Measurements from ENCODE around the gene SMOC2. TPM values are rescaled to one million over a fixed set of nuclear protein-coding genes. Genes with fewer than 3 reads are reported as not detected.

SMOC2 gene
- total RNA-seq, 1 donor from 2014 or later, result not detected

DNA sequence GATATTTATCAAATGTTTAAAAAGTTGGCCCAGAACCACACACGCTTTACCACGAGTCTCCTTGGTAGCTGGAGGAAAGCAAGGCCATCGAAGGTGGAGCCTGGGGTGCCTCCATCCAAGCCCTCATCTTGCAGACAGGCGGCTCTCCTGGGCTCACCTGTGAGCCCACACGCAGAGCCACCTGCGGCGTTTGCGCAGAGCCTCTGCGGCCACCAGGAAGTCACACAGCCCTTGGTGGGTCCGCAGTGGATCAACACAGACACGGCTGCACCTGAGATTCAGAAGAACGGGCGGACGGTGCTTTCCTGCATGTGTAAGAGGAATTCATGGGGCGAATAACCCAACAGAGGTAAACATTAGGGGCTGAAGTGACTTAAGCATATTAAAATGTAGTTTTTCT is 24.5 kb upstream of the SMOC2 start:
- H3K36me3 ChIP-seq (ENCODE audit: control insufficient read depth, insufficient read depth, low read length), result no peaks in the 10 kb centered on the region
- TF ChIP-seq, protein P1, sequence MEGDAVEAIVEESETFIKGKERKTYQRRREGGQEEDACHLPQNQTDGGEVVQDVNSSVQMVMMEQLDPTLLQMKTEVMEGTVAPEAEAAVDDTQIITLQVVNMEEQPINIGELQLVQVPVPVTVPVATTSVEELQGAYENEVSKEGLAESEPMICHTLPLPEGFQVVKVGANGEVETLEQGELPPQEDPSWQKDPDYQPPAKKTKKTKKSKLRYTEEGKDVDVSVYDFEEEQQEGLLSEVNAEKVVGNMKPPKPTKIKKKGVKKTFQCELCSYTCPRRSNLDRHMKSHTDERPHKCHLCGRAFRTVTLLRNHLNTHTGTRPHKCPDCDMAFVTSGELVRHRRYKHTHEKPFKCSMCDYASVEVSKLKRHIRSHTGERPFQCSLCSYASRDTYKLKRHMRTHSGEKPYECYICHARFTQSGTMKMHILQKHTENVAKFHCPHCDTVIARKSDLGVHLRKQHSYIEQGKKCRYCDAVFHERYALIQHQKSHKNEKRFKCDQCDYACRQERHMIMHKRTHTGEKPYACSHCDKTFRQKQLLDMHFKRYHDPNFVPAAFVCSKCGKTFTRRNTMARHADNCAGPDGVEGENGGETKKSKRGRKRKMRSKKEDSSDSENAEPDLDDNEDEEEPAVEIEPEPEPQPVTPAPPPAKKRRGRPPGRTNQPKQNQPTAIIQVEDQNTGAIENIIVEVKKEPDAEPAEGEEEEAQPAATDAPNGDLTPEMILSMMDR (IDR thresholded peaks at IDR 0.05; ENCODE audit: insufficient read depth, low read length, poor library complexity, severe bottlenecking), result no peak
- no peak overlapping the region for H3K4me3 ChIP-seq (ENCODE audit: low read depth, low read length)
- no peak for DNase-seq (ENCODE audit: low read depth)
- H3K27me3 ChIP-seq (ENCODE audit: control insufficient read depth, insufficient read depth, low read length), result peaks cover 22% of the 10 kb centered on the region

DNA sequence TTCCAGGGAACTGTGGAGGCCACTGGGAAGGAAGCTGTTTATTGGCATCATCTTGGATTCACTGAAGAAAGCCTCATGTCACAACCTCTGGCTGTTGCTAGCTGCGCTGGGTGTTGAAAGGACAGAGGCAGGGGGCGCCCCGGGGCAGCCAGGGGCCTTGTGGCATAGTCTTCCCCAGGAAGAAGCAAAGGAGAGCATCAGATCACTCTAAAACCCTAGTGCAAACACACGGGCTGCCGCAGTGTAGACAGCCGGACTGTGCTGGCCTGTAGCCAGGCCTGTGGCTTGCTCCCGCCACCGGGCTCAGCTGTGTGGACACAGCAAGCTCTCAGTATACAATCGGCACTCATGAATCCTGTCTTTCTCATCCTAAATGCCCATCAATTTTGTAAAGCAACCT is 23.8 kb upstream of the SMOC2 start:
- TF ChIP-seq, protein P1 (IDR thresholded peaks at IDR 0.05; ENCODE audit: insufficient read depth, low read length, poor library complexity, severe bottlenecking), result no peak
- H3K36me3 ChIP-seq (ENCODE audit: control insufficient read depth, insufficient read depth, low read length), result no peaks in the 10 kb centered on the region
- H3K27me3 ChIP-seq (ENCODE audit: control insufficient read depth, insufficient read depth, low read length), result peaks cover 22% of the 10 kb centered on the region
- H3K4me3 ChIP-seq (ENCODE audit: low read depth, low read length), result no peak overlapping the region
- no peak for DNase-seq (ENCODE audit: low read depth)

DNA sequence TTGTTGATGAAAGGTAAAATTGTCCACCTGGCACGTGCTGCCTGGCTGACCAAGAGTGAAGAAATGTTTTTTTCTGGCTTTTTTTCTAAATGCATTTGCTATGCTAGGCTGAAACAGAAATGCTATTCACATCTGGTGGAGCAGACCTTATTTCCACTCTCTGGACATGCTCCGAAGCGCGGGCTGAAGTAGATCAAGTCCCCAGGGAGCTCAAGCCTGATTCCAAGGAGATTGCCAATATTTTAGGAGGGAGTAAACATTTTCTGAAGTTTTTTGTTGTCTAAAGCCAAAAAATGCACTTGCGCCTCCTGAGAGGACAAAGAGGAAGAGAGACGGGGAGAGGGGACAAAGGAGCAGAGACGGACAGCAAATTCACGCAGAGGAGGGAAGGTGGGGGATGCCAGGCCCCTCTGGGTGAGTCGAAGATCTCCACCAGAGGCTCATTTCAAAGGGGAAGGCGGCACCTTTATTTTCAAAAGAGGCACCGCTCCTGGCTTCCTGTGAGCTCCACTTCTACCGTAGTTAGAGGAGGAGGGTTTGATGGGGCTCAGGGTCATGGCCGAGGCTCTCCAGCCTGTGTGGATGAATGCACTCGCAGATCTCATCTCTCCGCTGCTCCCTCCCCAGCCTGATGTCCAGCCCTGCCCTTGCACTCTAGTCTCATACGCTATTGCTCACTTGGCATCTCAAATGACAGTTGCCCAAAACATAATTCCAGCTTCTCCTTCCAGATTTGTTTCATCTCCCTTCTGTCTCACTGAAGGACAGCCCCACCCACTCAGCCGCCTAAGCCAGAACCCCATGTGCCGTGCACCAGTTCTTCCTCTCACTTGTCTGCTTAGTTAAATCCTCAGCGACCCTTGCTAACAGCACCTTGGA is 23.1 kb upstream of the SMOC2 start:
- TF ChIP-seq, protein P1 (IDR thresholded peaks at IDR 0.05; ENCODE audit: insufficient read depth, low read length, poor library complexity, severe bottlenecking), result no peak

DNA sequence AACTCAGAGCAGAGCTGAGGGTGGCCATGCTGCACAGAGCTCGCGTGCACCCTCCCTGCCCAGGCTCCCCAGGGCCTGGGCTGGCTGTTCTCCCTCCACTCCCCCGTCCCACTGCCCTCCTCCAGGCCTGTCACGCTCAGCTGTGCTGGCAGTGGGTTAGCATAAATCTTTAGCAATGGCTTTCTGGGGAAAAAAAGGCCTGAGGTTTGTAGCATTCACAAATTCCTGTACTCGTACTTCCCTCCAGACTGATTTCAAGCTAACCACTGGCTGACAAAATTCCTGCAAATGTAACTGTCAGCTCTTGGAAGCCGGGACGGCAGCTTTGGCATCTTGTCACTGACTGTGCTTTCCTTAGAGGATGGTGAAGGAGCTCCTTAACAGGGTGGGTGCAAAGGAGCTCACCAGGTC is 22.3 kb upstream of the SMOC2 start:
- TF ChIP-seq, protein P1 (IDR thresholded peaks at IDR 0.05; ENCODE audit: insufficient read depth, low read length, poor library complexity, severe bottlenecking), result no peak
- Histone ChIP-seq H3K36me3 (ENCODE audit: control insufficient read depth, insufficient read depth, low read length) (no peaks in the 10 kb centered on the region), H3K27me3 (ENCODE audit: control insufficient read depth, insufficient read depth, low read length) (peaks cover 22% of the 10 kb centered on the region), H3K4me3 (ENCODE audit: low read depth, low read length) (no peak overlapping the region)
- DNase-seq (ENCODE audit: low read depth), result no peak

More for the DNA sequence above, 23.1 kb upstream of the SMOC2 start:
- H3K27me3 ChIP-seq (ENCODE audit: control insufficient read depth, insufficient read depth, low read length), result peaks cover 22% of the 10 kb centered on the region
- H3K4me3 ChIP-seq (ENCODE audit: low read depth, low read length), result no peak overlapping the region
- H3K36me3 ChIP-seq (ENCODE audit: control insufficient read depth, insufficient read depth, low read length), result no peaks in the 10 kb centered on the region
- no peak for DNase-seq (ENCODE audit: low read depth)

DNA sequence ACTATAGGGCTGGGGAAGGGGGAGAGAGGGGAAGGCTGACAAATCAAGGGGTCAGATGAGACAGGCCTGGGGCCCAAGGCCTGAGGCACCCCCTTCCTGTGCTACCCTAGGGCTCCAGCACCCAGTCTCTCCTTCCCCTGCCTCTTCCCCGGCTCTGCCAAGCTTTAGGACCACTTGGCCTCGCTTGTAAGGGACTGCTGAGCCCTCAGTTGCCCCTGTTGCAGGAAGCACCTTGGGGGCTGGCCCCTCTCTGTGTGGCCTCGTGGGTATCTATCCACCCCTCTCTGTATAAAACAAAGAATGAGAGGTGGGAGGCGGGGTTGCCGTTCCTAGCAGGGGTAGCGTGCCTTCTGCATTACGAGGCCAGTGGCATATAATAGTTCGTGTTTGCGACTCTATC is 21.4 kb upstream of the SMOC2 start:
- TF ChIP-seq, protein P1 (IDR thresholded peaks at IDR 0.05; ENCODE audit: insufficient read depth, low read length, poor library complexity, severe bottlenecking), result no peak
- Histone ChIP-seq H3K27me3 (ENCODE audit: control insufficient read depth, insufficient read depth, low read length) (peaks cover 22% of the 10 kb centered on the region), H3K4me3 (ENCODE audit: low read depth, low read length) (no peak overlapping the region), H3K36me3 (ENCODE audit: control insufficient read depth, insufficient read depth, low read length) (no peaks in the 10 kb centered on the region)
- DNase-seq (ENCODE audit: low read depth), result no peak

All from kidney epithelial cell (primary cell).